Activated CD4-positive, CD25-positive, alpha-beta regulatory T cell treated with anti-CD3 and anti-CD28 coated beads, Interleukin-2, amount 50 U/mL, for 16 hours (primary cell): ENCODE results near the gene SPO11.

Source experiments
- DNase-seq: peaks from one replicate; pipeline ENCODE4 v3.0.0-alpha.2; 2020; ENCODE audit warnings: low read depth, low spot score

Gene SPO11

GRCh38 chr20:57391439-57392301, 62.1 kb downstream of the SPO11 start:
- DNase-seq: no peak

GRCh38 chr20:57392512-57393271, 63.1 kb downstream of the SPO11 start:
- peak; percentile 60 for DNase-seq
